GM18511 (cell line): Measurements from ENCODE around the gene PTOV1.

Experiments used
- ATAC-seq: cut with Tn5 transposase; IDR thresholded peaks from one replicate; pipeline ENCODE4 v1.9.1; 2021; ENCODE audit warnings: mild to moderate bottlenecking, moderate library complexity; ENCODE audit not compliant: unreplicated experiment

PTOV1 gene

GRCh38 chr19:49910179-49910578 lies 59.2 kb downstream of the PTOV1 start:
- no peak for ATAC-seq
